IPS-NIHi7 (cell line): Measurements from ENCODE around the gene CDH12.

Experiments used
- DNase-seq: peaks from one replicate; pipeline ENCODE4 v3.0.0; 2012; ENCODE audit warnings: mixed read lengths; ENCODE audit errors: extremely low spot score

The CDH12 gene

GRCh38 chr5:21823588-21823987 is 1029.6 kb downstream of the CDH12 start:
- no peak for DNase-seq

GRCh38 chr5:21823076-21823574 is 1030.0 kb downstream of the CDH12 start:
- no peak for DNase-seq

GRCh38 chr5:21820527-21820926 is 1032.6 kb downstream of the CDH12 start:
- DNase-seq: no peak

GRCh38 chr5:21818370-21818720 is 1034.8 kb downstream of the CDH12 start:
- no peak for DNase-seq

- no peak for DNase-seq
Observed at GRCh38 chr5:21817668-21818369, 1035.3 kb downstream of the CDH12 start.

- DNase-seq: no peak
Observed at GRCh38 chr5:21810737-21811316, 1042.3 kb downstream of the CDH12 start.

GRCh38 chr5:21809611-21810010 is 1043.5 kb downstream of the CDH12 start:
- no peak for DNase-seq

- no peak for DNase-seq
Observed at GRCh38 chr5:21807953-21808352, 1045.2 kb downstream of the CDH12 start.

GRCh38 chr5:21806943-21807342 is 1046.2 kb downstream of the CDH12 start:
- no peak for DNase-seq

- DNase-seq: no peak
Observed at GRCh38 chr5:21806271-21806670, 1046.9 kb downstream of the CDH12 start.

GRCh38 chr5:21802869-21803490 is 1050.2 kb downstream of the CDH12 start:
- DNase-seq: peak; percentile 9

GRCh38 chr5:21802100-21802499 is 1051.0 kb downstream of the CDH12 start:
- DNase-seq: no peak

- DNase-seq: no peak
Observed at GRCh38 chr5:21792748-21793147, 1060.4 kb downstream of the CDH12 start.

GRCh38 chr5:21791304-21791703 is 1061.8 kb downstream of the CDH12 start:
- DNase-seq: no peak

GRCh38 chr5:21784487-21784886 is 1068.7 kb downstream of the CDH12 start:
- no peak for DNase-seq

GRCh38 chr5:21783074-21783679 is 1070.0 kb downstream of the CDH12 start:
- no peak for DNase-seq

GRCh38 chr5:21776466-21776865 is 1076.7 kb downstream of the CDH12 start:
- DNase-seq: no peak

- DNase-seq: no peak
Observed at GRCh38 chr5:21774801-21775200, 1078.3 kb downstream of the CDH12 start.

- no peak for DNase-seq
Observed at GRCh38 chr5:21774281-21774680, 1078.9 kb downstream of the CDH12 start.

GRCh38 chr5:21773456-21773855 is 1079.7 kb downstream of the CDH12 start:
- no peak for DNase-seq

- DNase-seq: no peak
Observed at GRCh38 chr5:21765406-21765805, 1087.7 kb downstream of the CDH12 start.

GRCh38 chr5:21739096-21739495 is 1114.0 kb downstream of the CDH12 start:
- no peak for DNase-seq

- DNase-seq: no peak
Observed at GRCh38 chr5:21723500-21723899, 1129.6 kb downstream of the CDH12 start.
